HEK293 (cell line): ENCODE data around the gene STAC2.

Experiments used
- BCL11A ChIP-seq: fragments of 450-650 bp; formaldehyde crosslinking; IDR thresholded peaks from 2 replicates; pipeline ENCODE4 v1.5.1; 2016; ENCODE audit warnings: low read depth, missing biosample characterization, missing genetic modification characterization
- EGR2 ChIP-seq: fragments of 450-650 bp; formaldehyde crosslinking; IDR thresholded peaks from 2 replicates; pipeline ENCODE4 v1.5.1; 2016; ENCODE audit warnings: low read depth, missing biosample characterization, missing genetic modification characterization
- GLI4 ChIP-seq: fragments of 450-650 bp; formaldehyde crosslinking; IDR thresholded peaks from 2 replicates; pipeline ENCODE4 v1.5.1; 2016; ENCODE audit warnings: missing biosample characterization, missing genetic modification characterization
- HOXC10 ChIP-seq: sonication (generic); formaldehyde crosslinking; IDR thresholded peaks from 2 replicates; pipeline ENCODE4 v1.8.1; 2023; ENCODE audit warnings: mild to moderate bottlenecking, missing genetic modification reagents
- KLF8 ChIP-seq: fragments of 450-650 bp; formaldehyde crosslinking; IDR thresholded peaks from 2 replicates; pipeline ENCODE4 v1.5.1; 2016; ENCODE audit warnings: missing biosample characterization, missing genetic modification characterization
- MEIS1 ChIP-seq: sonication (generic); formaldehyde crosslinking; IDR thresholded peaks from 2 replicates; pipeline ENCODE4 v1.8.1; 2022; ENCODE audit warnings: missing genetic modification reagents, mild to moderate bottlenecking, borderline replicate concordance
- SETDB1 ChIP-seq: IDR thresholded peaks from one replicate; pipeline ENCODE4 v1.6.1; 2017; ENCODE audit warnings: mild to moderate bottlenecking, low read length, moderate library complexity, mixed read lengths; ENCODE audit not compliant: insufficient read length
- ZBTB21 ChIP-seq: fragments of 450-650 bp; formaldehyde crosslinking; IDR thresholded peaks from 2 replicates; pipeline ENCODE4 v1.5.1; 2017; ENCODE audit warnings: missing biosample characterization, missing genetic modification characterization
- ZBTB8A ChIP-seq: fragments of 450-650 bp; formaldehyde crosslinking; IDR thresholded peaks from 2 replicates; pipeline ENCODE4 v1.5.1; 2016; ENCODE audit warnings: missing biosample characterization, missing genetic modification characterization
- ZNF16 ChIP-seq: fragments of 450-650 bp; formaldehyde crosslinking; IDR thresholded peaks from 2 replicates; pipeline ENCODE4 v1.5.1; 2016; ENCODE audit warnings: low read depth, missing biosample characterization, missing genetic modification characterization
- ZNF19 ChIP-seq: fragments of 450-650 bp; formaldehyde crosslinking; IDR thresholded peaks from 2 replicates; pipeline ENCODE4; 2016; ENCODE audit warnings: missing biosample characterization, missing genetic modification characterization, low read depth
- ZNF24 ChIP-seq: fragments of 450-650 bp; formaldehyde crosslinking; IDR thresholded peaks from 2 replicates; pipeline ENCODE4 v1.5.1; 2016; ENCODE audit warnings: missing biosample characterization, missing genetic modification characterization
- ZNF302 ChIP-seq: fragments of 450-650 bp; formaldehyde crosslinking; IDR thresholded peaks from 2 replicates; pipeline ENCODE4 v1.5.1; 2016; ENCODE audit warnings: missing biosample characterization, missing genetic modification characterization, low read depth
- ZNF350 ChIP-seq: fragments of 450-650 bp; formaldehyde crosslinking; IDR thresholded peaks from 2 replicates; pipeline ENCODE4 v1.5.0; 2017; ENCODE audit warnings: missing biosample characterization, mild to moderate bottlenecking, missing genetic modification characterization
- ZNF426 ChIP-seq: fragments of 450-650 bp; formaldehyde crosslinking; IDR thresholded peaks from 2 replicates; pipeline ENCODE4 v1.5.1; 2017; ENCODE audit warnings: missing biosample characterization, missing genetic modification characterization, mild to moderate bottlenecking, inconsistent platforms, moderate library complexity
- ZNF473 ChIP-seq: fragments of 450-650 bp; formaldehyde crosslinking; IDR thresholded peaks from 2 replicates; pipeline ENCODE4 v1.5.1; 2017; ENCODE audit warnings: missing biosample characterization, missing genetic modification characterization
- ZNF585B ChIP-seq: fragments of 450-650 bp; formaldehyde crosslinking; IDR thresholded peaks from 2 replicates; pipeline ENCODE4 v1.5.1; 2016; ENCODE audit warnings: missing biosample characterization, missing genetic modification characterization
- ZNF664 ChIP-seq: fragments of 450-650 bp; formaldehyde crosslinking; IDR thresholded peaks from 2 replicates; pipeline ENCODE4 v1.5.1; 2016; ENCODE audit warnings: missing biosample characterization, missing genetic modification characterization
- ZNF785 ChIP-seq: fragments of 450-650 bp; formaldehyde crosslinking; IDR thresholded peaks from 2 replicates; pipeline ENCODE4 v1.5.1; 2016; ENCODE audit warnings: missing biosample characterization, missing genetic modification characterization
- ZSCAN30 ChIP-seq: fragments of 450-650 bp; IDR thresholded peaks from 2 replicates; pipeline ENCODE4 v1.5.1; 2018; ENCODE audit warnings: missing biosample characterization, mild to moderate bottlenecking, missing genetic modification characterization, moderate library complexity
- TF ChIP-seq, protein P1 (sequence below): fragments of 450-650 bp; formaldehyde crosslinking; IDR thresholded peaks from 2 replicates; pipeline ENCODE4 v1.5.1; 2016; ENCODE audit warnings: missing biosample characterization, missing genetic modification characterization
- TF ChIP-seq, protein P2 (sequence below): fragments of 450-650 bp; formaldehyde crosslinking; IDR thresholded peaks from 2 replicates; pipeline ENCODE4 v1.5.1; 2016; ENCODE audit warnings: missing biosample characterization, missing genetic modification characterization, borderline replicate concordance
- TF ChIP-seq, protein P3 (sequence below): fragments of 450-650 bp; formaldehyde crosslinking; IDR thresholded peaks from 2 replicates; pipeline ENCODE4 v1.5.1; 2016; ENCODE audit warnings: missing biosample characterization, missing genetic modification characterization
- TF ChIP-seq, protein P4 (sequence below): sonication (generic); formaldehyde crosslinking; IDR thresholded peaks from 2 replicates; pipeline ENCODE4 v1.8.1; 2022; ENCODE audit warnings: mild to moderate bottlenecking, moderate library complexity, missing genetic modification reagents
- TF ChIP-seq, protein P5 (sequence below): fragments of 450-650 bp; formaldehyde crosslinking; IDR thresholded peaks from 2 replicates; pipeline ENCODE4; 2016; ENCODE audit warnings: missing biosample characterization, missing genetic modification characterization

Gene STAC2

DNA sequence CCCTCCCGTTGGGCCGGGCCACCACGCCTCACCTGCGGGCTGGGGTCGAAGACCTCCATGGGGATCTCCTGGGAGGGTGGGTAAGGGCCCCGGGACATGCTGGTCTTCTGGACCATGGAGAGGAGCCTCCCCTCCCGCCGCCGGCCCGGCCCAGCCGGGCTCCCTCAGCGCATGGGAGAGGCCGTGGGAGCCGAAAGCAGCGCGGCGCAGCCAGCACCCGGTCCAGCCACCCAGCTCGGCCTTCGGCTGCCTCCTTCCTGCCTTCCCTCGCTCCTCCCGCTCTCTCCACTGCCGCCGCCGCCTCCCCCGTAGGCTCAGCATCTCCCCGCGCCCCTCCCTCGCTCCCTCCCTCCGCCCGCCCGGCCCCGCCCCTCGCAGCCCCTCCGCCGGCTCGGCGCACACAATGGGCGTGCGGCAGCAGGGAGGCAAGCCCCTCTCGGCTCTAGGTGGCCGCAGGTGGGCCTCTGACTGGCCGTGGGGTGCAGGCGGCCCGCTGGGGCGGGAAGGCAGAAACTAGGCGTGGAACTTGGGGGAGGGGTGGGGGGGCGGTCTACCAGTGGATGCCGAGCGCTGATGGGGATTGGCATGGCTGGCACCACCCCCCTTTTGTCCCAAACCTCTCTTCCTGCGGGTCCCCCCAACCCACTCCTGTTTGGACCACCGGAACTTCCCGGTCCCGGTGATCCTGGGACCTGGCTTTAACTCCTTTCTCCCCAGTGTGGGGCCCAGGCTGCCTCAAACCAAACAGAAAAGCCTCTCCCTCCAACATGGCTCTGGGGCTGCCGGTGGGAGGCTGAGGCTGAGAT is 28.2 kb downstream of the STAC2 start, which contains the start of gene CACNB1 (continued):
- no peak for TF ChIP-seq ZNF785 (tag by site-specific recombination)
- TF ChIP-seq SETDB1: no peak
- TF ChIP-seq MEIS1 (CRISPR knock-in tag): no peak
- no peak for TF ChIP-seq ZBTB21 (tag by site-specific recombination)
- TF ChIP-seq ZNF16 (tag by site-specific recombination): no peak
- no peak; the same call in 1 of the 2 replicates for TF ChIP-seq BCL11A
- 0 out of 2 replicates have a peak, but pooled peaks have one; percentile 30 for TF ChIP-seq ZSCAN30
- TF ChIP-seq ZNF19 (tag by site-specific recombination): no peak
- TF ChIP-seq ZNF350 (tag by site-specific recombination): no peak
- peak; percentile 84; the same call in 1 of the 2 replicates for TF ChIP-seq KLF8 (tag by site-specific recombination)
- no peak for TF ChIP-seq ZNF664 (tag by site-specific recombination)
- peak; percentile 47; the same call in 1 of the 2 replicates for TF ChIP-seq ZBTB8A
- no peak for TF ChIP-seq HOXC10 (CRISPR knock-in tag)
- TF ChIP-seq, protein P1, sequence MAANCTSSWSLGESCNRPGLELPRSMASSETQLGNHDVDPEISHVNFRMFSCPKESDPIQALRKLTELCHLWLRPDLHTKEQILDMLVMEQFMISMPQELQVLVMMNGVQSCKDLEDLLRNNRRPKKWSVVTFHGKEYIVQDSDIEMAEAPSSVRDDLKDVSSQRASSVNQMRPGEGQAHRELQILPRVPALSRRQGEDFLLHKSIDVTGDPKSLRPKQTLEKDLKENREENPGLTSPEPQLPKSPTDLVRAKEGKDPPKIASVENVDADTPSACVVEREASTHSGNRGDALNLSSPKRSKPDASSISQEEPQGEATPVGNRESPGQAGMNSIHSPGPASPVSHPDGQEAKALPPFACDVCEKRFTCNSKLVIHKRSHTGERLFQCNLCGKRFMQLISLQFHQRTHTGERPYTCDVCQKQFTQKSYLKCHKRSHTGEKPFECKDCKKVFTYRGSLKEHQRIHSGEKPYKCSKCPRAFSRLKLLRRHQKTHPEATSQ: no peak
- peak; percentile 29; the same call in 1 of the 2 replicates for TF ChIP-seq EGR2 (tag by site-specific recombination)
- no peak for TF ChIP-seq ZNF24 (tag by site-specific recombination)
- TF ChIP-seq ZNF426: no peak
- TF ChIP-seq, protein P2, sequence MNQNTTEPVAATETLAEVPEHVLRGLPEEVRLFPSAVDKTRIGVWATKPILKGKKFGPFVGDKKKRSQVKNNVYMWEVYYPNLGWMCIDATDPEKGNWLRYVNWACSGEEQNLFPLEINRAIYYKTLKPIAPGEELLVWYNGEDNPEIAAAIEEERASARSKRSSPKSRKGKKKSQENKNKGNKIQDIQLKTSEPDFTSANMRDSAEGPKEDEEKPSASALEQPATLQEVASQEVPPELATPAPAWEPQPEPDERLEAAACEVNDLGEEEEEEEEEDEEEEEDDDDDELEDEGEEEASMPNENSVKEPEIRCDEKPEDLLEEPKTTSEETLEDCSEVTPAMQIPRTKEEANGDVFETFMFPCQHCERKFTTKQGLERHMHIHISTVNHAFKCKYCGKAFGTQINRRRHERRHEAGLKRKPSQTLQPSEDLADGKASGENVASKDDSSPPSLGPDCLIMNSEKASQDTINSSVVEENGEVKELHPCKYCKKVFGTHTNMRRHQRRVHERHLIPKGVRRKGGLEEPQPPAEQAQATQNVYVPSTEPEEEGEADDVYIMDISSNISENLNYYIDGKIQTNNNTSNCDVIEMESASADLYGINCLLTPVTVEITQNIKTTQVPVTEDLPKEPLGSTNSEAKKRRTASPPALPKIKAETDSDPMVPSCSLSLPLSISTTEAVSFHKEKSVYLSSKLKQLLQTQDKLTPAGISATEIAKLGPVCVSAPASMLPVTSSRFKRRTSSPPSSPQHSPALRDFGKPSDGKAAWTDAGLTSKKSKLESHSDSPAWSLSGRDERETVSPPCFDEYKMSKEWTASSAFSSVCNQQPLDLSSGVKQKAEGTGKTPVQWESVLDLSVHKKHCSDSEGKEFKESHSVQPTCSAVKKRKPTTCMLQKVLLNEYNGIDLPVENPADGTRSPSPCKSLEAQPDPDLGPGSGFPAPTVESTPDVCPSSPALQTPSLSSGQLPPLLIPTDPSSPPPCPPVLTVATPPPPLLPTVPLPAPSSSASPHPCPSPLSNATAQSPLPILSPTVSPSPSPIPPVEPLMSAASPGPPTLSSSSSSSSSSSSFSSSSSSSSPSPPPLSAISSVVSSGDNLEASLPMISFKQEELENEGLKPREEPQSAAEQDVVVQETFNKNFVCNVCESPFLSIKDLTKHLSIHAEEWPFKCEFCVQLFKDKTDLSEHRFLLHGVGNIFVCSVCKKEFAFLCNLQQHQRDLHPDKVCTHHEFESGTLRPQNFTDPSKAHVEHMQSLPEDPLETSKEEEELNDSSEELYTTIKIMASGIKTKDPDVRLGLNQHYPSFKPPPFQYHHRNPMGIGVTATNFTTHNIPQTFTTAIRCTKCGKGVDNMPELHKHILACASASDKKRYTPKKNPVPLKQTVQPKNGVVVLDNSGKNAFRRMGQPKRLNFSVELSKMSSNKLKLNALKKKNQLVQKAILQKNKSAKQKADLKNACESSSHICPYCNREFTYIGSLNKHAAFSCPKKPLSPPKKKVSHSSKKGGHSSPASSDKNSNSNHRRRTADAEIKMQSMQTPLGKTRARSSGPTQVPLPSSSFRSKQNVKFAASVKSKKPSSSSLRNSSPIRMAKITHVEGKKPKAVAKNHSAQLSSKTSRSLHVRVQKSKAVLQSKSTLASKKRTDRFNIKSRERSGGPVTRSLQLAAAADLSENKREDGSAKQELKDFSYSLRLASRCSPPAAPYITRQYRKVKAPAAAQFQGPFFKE (tag by site-specific recombination): no peak
- no peak for TF ChIP-seq ZNF585B (tag by site-specific recombination)
- TF ChIP-seq GLI4 (tag by site-specific recombination): no peak
- TF ChIP-seq ZNF473 (tag by site-specific recombination): no peak
- TF ChIP-seq, protein P3, sequence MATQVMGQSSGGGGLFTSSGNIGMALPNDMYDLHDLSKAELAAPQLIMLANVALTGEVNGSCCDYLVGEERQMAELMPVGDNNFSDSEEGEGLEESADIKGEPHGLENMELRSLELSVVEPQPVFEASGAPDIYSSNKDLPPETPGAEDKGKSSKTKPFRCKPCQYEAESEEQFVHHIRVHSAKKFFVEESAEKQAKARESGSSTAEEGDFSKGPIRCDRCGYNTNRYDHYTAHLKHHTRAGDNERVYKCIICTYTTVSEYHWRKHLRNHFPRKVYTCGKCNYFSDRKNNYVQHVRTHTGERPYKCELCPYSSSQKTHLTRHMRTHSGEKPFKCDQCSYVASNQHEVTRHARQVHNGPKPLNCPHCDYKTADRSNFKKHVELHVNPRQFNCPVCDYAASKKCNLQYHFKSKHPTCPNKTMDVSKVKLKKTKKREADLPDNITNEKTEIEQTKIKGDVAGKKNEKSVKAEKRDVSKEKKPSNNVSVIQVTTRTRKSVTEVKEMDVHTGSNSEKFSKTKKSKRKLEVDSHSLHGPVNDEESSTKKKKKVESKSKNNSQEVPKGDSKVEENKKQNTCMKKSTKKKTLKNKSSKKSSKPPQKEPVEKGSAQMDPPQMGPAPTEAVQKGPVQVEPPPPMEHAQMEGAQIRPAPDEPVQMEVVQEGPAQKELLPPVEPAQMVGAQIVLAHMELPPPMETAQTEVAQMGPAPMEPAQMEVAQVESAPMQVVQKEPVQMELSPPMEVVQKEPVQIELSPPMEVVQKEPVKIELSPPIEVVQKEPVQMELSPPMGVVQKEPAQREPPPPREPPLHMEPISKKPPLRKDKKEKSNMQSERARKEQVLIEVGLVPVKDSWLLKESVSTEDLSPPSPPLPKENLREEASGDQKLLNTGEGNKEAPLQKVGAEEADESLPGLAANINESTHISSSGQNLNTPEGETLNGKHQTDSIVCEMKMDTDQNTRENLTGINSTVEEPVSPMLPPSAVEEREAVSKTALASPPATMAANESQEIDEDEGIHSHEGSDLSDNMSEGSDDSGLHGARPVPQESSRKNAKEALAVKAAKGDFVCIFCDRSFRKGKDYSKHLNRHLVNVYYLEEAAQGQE (tag by site-specific recombination): no peak
- TF ChIP-seq, protein P4, sequence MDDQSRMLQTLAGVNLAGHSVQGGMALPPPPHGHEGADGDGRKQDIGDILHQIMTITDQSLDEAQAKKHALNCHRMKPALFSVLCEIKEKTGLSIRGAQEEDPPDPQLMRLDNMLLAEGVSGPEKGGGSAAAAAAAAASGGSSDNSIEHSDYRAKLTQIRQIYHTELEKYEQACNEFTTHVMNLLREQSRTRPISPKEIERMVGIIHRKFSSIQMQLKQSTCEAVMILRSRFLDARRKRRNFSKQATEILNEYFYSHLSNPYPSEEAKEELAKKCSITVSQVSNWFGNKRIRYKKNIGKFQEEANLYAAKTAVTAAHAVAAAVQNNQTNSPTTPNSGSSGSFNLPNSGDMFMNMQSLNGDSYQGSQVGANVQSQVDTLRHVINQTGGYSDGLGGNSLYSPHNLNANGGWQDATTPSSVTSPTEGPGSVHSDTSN (CRISPR knock-in tag): peak; percentile 43; the same call in 1 of the 2 replicates
- TF ChIP-seq ZNF302 (tag by site-specific recombination): no peak
- TF ChIP-seq, protein P5, sequence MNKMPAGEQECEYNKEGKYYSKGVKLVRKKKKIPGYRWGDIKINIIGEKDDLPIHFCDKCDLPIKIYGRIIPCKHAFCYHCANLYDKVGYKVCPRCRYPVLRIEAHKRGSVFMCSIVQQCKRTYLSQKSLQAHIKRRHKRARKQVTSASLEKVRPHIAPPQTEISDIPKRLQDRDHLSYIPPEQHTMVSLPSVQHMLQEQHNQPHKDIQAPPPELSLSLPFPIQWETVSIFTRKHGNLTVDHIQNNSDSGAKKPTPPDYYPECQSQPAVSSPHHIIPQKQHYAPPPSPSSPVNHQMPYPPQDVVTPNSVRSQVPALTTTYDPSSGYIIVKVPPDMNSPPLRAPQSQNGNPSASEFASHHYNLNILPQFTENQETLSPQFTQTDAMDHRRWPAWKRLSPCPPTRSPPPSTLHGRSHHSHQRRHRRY (tag by site-specific recombination): no peak
